HCT116 (cell line): Measurements from ENCODE around the gene HNF4A.

ENCODE experiments used
- CBX3 ChIP-seq: IDR thresholded peaks from 2 replicates; pipeline ENCODE4 v1.6.1; 2012; ENCODE audit warnings: low read depth
- EZH2 ChIP-seq: fragments of 200-600 bp; sonication (generic); IDR thresholded peaks from 2 replicates; pipeline ENCODE4 v1.6.1; 2017; ENCODE audit warnings: antibody characterized with exemption, mixed run types
- EZH2phosphoT487 ChIP-seq: fragments of 200-600 bp; IDR thresholded peaks from 2 replicates; pipeline ENCODE4 v1.6.1; 2018; ENCODE audit warnings: antibody characterized with exemption, borderline replicate concordance
- FOSL1 ChIP-seq: IDR thresholded peaks from 2 replicates; pipeline ENCODE4 v1.6.1; 2012; ENCODE audit warnings: low read depth
- POLR2A ChIP-seq: IDR thresholded peaks from 2 replicates; pipeline ENCODE4 v1.7.0; 2011; ENCODE audit warnings: borderline replicate concordance; ENCODE audit not compliant: insufficient read depth, insufficient read length; ENCODE audit errors: extremely low read depth
- POLR2AphosphoS5 ChIP-seq: IDR thresholded peaks from 2 replicates; pipeline ENCODE4 v1.6.1; 2011; ENCODE audit warnings: mild to moderate bottlenecking, low read depth, low read length, moderate library complexity
- RAD21 ChIP-seq: IDR thresholded peaks from 2 replicates; pipeline ENCODE4 v1.6.1; 2012; ENCODE audit warnings: low read depth, mild to moderate bottlenecking
- YY1 ChIP-seq: IDR thresholded peaks from 2 replicates; pipeline ENCODE4 v1.6.1; 2011; ENCODE audit warnings: low read length, low read depth, moderate library complexity, mild to moderate bottlenecking; ENCODE audit not compliant: insufficient replicate concordance; ENCODE audit errors: extremely low read depth
- ZNF274 ChIP-seq: fragments of 200-500 bp; sonication (Bioruptor generic); IDR thresholded peaks from 2 replicates; pipeline ENCODE4 v1.6.1; 2014; ENCODE audit warnings: mild to moderate bottlenecking, low read depth, low read length, inconsistent platforms
- TF ChIP-seq, protein P1 (sequence below), 3 experiments: fragments of 200-600 bp in 1 of 3; sonication (generic) in 1 of 3; IDR thresholded peaks in 2 of 3; conservative IDR thresholded peaks in 1 of 3; 2 replicates each; pipeline ENCODE4 v1.5.1; 2012 to 2017; ENCODE audit warnings: low read depth in 2 of 3, low read length in 2 of 3, antibody characterized with exemption in 1 of 3, borderline replicate concordance in 1 of 3, control low read depth in 1 of 3, mild to moderate bottlenecking in 1 of 3, mixed read lengths in 1 of 3, mixed run types in 1 of 3, moderate library complexity in 1 of 3; ENCODE audit not compliant: insufficient read depth in 1 of 3
- TF ChIP-seq, protein P2 (sequence below): IDR thresholded peaks from 2 replicates; pipeline ENCODE4 v1.6.1; 2012; ENCODE audit warnings: low read depth
- TF ChIP-seq, protein P3 (sequence below): IDR thresholded peaks from 2 replicates; pipeline ENCODE4 v1.6.1; 2012

DNA sequence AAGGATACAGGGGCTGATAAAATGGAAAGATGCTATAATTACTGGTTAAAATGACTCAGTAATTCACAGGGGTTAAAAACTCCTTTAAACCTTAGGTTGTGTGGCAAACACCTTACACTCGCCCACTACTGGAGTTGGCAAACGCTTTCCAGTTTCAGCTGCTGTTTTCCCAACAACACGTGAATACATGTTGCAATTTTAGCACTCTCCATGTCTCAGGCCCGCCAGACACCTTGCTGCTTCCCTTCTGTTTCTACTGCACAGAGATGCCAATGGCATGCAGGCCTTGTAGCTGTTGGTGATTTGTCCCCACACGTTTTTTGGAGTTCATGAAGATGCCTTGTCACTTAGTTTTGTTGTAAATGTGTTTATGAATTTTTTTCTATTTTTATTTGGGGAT is 114.8 kb downstream of the HNF4A start:
- TF ChIP-seq, protein P1, sequence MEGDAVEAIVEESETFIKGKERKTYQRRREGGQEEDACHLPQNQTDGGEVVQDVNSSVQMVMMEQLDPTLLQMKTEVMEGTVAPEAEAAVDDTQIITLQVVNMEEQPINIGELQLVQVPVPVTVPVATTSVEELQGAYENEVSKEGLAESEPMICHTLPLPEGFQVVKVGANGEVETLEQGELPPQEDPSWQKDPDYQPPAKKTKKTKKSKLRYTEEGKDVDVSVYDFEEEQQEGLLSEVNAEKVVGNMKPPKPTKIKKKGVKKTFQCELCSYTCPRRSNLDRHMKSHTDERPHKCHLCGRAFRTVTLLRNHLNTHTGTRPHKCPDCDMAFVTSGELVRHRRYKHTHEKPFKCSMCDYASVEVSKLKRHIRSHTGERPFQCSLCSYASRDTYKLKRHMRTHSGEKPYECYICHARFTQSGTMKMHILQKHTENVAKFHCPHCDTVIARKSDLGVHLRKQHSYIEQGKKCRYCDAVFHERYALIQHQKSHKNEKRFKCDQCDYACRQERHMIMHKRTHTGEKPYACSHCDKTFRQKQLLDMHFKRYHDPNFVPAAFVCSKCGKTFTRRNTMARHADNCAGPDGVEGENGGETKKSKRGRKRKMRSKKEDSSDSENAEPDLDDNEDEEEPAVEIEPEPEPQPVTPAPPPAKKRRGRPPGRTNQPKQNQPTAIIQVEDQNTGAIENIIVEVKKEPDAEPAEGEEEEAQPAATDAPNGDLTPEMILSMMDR (IDR thresholded peaks at IDR 0.05 in 2 of 3, conservative IDR thresholded peaks at IDR 0.05 in 1 of 3; ENCODE audit: borderline replicate concordance in 1 of 3, insufficient read depth in 1 of 3, low read depth in 2 of 3, low read length in 2 of 3) = no peak
- TF ChIP-seq, protein P2, sequence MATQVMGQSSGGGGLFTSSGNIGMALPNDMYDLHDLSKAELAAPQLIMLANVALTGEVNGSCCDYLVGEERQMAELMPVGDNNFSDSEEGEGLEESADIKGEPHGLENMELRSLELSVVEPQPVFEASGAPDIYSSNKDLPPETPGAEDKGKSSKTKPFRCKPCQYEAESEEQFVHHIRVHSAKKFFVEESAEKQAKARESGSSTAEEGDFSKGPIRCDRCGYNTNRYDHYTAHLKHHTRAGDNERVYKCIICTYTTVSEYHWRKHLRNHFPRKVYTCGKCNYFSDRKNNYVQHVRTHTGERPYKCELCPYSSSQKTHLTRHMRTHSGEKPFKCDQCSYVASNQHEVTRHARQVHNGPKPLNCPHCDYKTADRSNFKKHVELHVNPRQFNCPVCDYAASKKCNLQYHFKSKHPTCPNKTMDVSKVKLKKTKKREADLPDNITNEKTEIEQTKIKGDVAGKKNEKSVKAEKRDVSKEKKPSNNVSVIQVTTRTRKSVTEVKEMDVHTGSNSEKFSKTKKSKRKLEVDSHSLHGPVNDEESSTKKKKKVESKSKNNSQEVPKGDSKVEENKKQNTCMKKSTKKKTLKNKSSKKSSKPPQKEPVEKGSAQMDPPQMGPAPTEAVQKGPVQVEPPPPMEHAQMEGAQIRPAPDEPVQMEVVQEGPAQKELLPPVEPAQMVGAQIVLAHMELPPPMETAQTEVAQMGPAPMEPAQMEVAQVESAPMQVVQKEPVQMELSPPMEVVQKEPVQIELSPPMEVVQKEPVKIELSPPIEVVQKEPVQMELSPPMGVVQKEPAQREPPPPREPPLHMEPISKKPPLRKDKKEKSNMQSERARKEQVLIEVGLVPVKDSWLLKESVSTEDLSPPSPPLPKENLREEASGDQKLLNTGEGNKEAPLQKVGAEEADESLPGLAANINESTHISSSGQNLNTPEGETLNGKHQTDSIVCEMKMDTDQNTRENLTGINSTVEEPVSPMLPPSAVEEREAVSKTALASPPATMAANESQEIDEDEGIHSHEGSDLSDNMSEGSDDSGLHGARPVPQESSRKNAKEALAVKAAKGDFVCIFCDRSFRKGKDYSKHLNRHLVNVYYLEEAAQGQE = no peak
- TF ChIP-seq POLR2A (no peak), EZH2phosphoT487 (no peak), ZNF274 (no peak), EZH2 (no peak), CBX3 (no peak), POLR2AphosphoS5 (no peak), FOSL1 (no peak), YY1 (no peak), RAD21 (no peak)
- TF ChIP-seq, protein P3, sequence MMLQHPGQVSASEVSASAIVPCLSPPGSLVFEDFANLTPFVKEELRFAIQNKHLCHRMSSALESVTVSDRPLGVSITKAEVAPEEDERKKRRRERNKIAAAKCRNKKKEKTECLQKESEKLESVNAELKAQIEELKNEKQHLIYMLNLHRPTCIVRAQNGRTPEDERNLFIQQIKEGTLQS = no peak
